ENCODE measurements around the gene FOXF1.

Gene FOXF1

GRCh38 chr16:86558355-86559193 lies 48.2 kb downstream of the FOXF1 start:
- no peak for DNase-seq

GRCh38 chr16:86559802-86560305 lies 49.5 kb downstream of the FOXF1 start:
- DNase-seq: no peak

- DNase-seq: no peak
Measured at GRCh38 chr16:86562356-86562755, 52.0 kb downstream of the FOXF1 start.

- peak; percentile 95 for DNase-seq
Measured at GRCh38 chr16:86563469-86564345, 53.4 kb downstream of the FOXF1 start.
